Endothelial cell of umbilical vein (primary cell): ENCODE data around the gene MT1M.

Source experiments
- CTCF ChIP-seq, 2 donors: IDR thresholded peaks; 1 replicate in 1 of 2; 2 replicates in 1 of 2; pipeline ENCODE4 v1.5.1; 2011; ENCODE audit warnings: low read length in 2 of 2, mild to moderate bottlenecking in 2 of 2, moderate library complexity in 2 of 2, control low read depth in 1 of 2, inconsistent platforms in 1 of 2, low read depth in 1 of 2; ENCODE audit not compliant: insufficient read depth in 1 of 2; ENCODE audit errors: extremely low read depth in 1 of 2
- EZH2 ChIP-seq: IDR thresholded peaks from 2 replicates; pipeline ENCODE4 v1.6.1; 2012; ENCODE audit warnings: borderline replicate concordance, low read depth, mild to moderate bottlenecking, moderate library complexity, low read length, inconsistent platforms; ENCODE audit not compliant: severe bottlenecking
- POLR2AphosphoS5 ChIP-seq: IDR thresholded peaks from 2 replicates; pipeline ENCODE4 v1.6.1; 2012; ENCODE audit warnings: low read depth, mild to moderate bottlenecking, control low read depth, low read length, moderate library complexity; ENCODE audit not compliant: insufficient read depth

- TF ChIP-seq CTCF (IDR thresholded peaks at IDR 0.05; ENCODE audit: extremely low read depth in 1 of 2, insufficient read depth in 1 of 2, low read depth in 1 of 2, low read length in 2 of 2) (no peak), EZH2 (no peak), POLR2AphosphoS5 (no peak)
Observed at GRCh38 chr16:56679078-56679730, 46.7 kb downstream of the MT1M start.
